D341Med (cell line): ENCODE data around the gene AGBL3.
"Not testable (repeated sequence)": the region's sequence is repeated elsewhere in the genome, so short reads cannot be mapped to it uniquely, and the experiment has no call there.

Source experiments
- DNase-seq: peaks from one replicate; pipeline ENCODE4 v3.0.0; 2012; ENCODE audit warnings: low spot score

The AGBL3 gene

GRCh38 chr7:135077642-135078041 lies 91.3 kb downstream of the AGBL3 start:
- no peak for DNase-seq

GRCh38 chr7:135078051-135078450 lies 91.7 kb downstream of the AGBL3 start:
- no peak for DNase-seq

- no peak for DNase-seq
These were observed 92.8 kb downstream of the AGBL3 start for GRCh38 chr7:135079068-135079467.

- no peak for DNase-seq
These were observed 96.7 kb downstream of the AGBL3 start for GRCh38 chr7:135083005-135083404.

GRCh38 chr7:135088566-135088965 lies 102.3 kb downstream of the AGBL3 start:
- DNase-seq = no peak

GRCh38 chr7:135091717-135092116 lies 105.4 kb downstream of the AGBL3 start:
- no peak for DNase-seq

- no peak for DNase-seq
These were observed 108.3 kb downstream of the AGBL3 start for GRCh38 chr7:135094472-135095237.

GRCh38 chr7:135095450-135095849 lies 109.1 kb downstream of the AGBL3 start:
- no peak for DNase-seq

- DNase-seq = no peak
These were observed 112.1 kb downstream of the AGBL3 start for GRCh38 chr7:135098391-135098790.

- DNase-seq = no peak
These were observed 114.5 kb downstream of the AGBL3 start for GRCh38 chr7:135100856-135101255.

- no peak for DNase-seq
These were observed 116.1 kb downstream of the AGBL3 start for GRCh38 chr7:135102372-135102771.

- DNase-seq = no peak
These were observed 123.3 kb downstream of the AGBL3 start for GRCh38 chr7:135109562-135109961.

- DNase-seq = no peak
These were observed 123.7 kb downstream of the AGBL3 start for GRCh38 chr7:135109976-135110375.

- no peak for DNase-seq
These were observed 125.1 kb downstream of the AGBL3 start for GRCh38 chr7:135111379-135111778.

GRCh38 chr7:135114622-135115021 lies 128.3 kb downstream of the AGBL3 start:
- DNase-seq = no peak

- no peak for DNase-seq
These were observed 130.8 kb downstream of the AGBL3 start for GRCh38 chr7:135117096-135117495.

- peak; percentile 61 for DNase-seq
These were observed 135.6 kb downstream of the AGBL3 start for GRCh38 chr7:135121868-135122267.

- not testable (repeated sequence) for DNase-seq
These were observed 138.3 kb downstream of the AGBL3 start for GRCh38 chr7:135124631-135125030.

- DNase-seq = no peak
These were observed 142.6 kb downstream of the AGBL3 start for GRCh38 chr7:135128931-135129330.

GRCh38 chr7:135129579-135129978 lies 143.3 kb downstream of the AGBL3 start:
- DNase-seq = no peak

- no peak for DNase-seq
These were observed 157.8 kb downstream of the AGBL3 start for GRCh38 chr7:135143885-135144668.

- DNase-seq = no peak
These were observed 161.1 kb downstream of the AGBL3 start for GRCh38 chr7:135147341-135147898.
